ENCODE data around the gene AHSG. TPM values are rescaled to one million over a fixed set of nuclear protein-coding genes. Genes with fewer than 3 reads are reported as not detected.
A peak's percentile ranks its signal among the peaks of the same experiment; 100 is the strongest.

The AHSG gene
- total and polyA plus RNA-seq, 12 donors = 0.22 to 1.4 (median 0.77) TPM; not detected in 8

- no peaks in the 10 kb centered on the region for H3K9me3 ChIP-seq (replicated peaks in 1 of 3)
- intact Hi-C loops (cut with DNase I) = loop anchor here (5.0 to 10.0 kb wide), 3 partner anchors 202 to 630 kb away; no protein-coding TSS in a partner anchor
- peak; percentile 65 to 92 (median 79) for DNase-seq
- no peak for TF ChIP-seq POLR2A (IDR thresholded peaks at IDR 0.05)
- TF ChIP-seq, protein P1, sequence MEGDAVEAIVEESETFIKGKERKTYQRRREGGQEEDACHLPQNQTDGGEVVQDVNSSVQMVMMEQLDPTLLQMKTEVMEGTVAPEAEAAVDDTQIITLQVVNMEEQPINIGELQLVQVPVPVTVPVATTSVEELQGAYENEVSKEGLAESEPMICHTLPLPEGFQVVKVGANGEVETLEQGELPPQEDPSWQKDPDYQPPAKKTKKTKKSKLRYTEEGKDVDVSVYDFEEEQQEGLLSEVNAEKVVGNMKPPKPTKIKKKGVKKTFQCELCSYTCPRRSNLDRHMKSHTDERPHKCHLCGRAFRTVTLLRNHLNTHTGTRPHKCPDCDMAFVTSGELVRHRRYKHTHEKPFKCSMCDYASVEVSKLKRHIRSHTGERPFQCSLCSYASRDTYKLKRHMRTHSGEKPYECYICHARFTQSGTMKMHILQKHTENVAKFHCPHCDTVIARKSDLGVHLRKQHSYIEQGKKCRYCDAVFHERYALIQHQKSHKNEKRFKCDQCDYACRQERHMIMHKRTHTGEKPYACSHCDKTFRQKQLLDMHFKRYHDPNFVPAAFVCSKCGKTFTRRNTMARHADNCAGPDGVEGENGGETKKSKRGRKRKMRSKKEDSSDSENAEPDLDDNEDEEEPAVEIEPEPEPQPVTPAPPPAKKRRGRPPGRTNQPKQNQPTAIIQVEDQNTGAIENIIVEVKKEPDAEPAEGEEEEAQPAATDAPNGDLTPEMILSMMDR (IDR thresholded peaks at IDR 0.05) = peak; percentile 90 to 98 (median 92)
- H3K27ac ChIP-seq = no peak overlapping the region
- H3K4me1 ChIP-seq (replicated peaks in 1 of 2) = no peaks in the 10 kb centered on the region
- no peaks in the 10 kb centered on the region for H3K27me3 ChIP-seq
- WGBS, 4 donors = 26 to 31% (median 30%) methylated on average over 16 of the region's 16 CpGs
- no peak overlapping the region for H3K4me3 ChIP-seq
- H3K36me3 ChIP-seq (replicated peaks in 1 of 2) = no peaks in the 10 kb centered on the region
These were observed 2.0 kb downstream of the AHSG start for GRCh38 chr3:186614597-186615483.

DNA sequence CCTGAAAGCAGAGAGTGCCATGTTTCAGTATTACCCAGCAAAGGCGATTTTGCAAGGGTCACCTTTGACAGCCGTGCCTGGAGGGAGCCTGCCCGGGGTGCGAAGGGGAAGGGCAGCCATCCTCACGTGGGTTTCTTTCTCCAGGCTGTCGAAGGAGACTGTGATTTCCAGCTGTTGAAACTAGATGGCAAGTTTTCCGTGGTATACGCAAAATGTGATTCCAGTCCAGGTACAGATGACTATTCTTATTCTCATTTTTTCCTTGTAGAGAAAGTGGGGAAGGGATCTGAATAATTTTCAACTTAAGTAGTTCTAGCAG, 3.4 kb downstream of the AHSG start:
- Histone ChIP-seq H3K27me3 (no peaks in the 10 kb centered on the region), H3K36me3 (replicated peaks in 1 of 2) (no peaks in the 10 kb centered on the region), H3K27ac (no peak overlapping the region), H3K4me3 (no peak overlapping the region), H3K9me3 (replicated peaks in 1 of 3) (no peaks in the 10 kb centered on the region), H3K4me1 (replicated peaks in 1 of 2) (no peaks in the 10 kb centered on the region)
- DNase-seq = no peak
- intact Hi-C loops (cut with DNase I) = loop anchor here (5.0 to 10.0 kb wide), 3 partner anchors 201 to 631 kb away; no protein-coding TSS in a partner anchor
- 69 to 82% (median 79%) methylated on average over 8 of the region's 8 CpGs for WGBS, 4 donors
- TF ChIP-seq, protein P1 (IDR thresholded peaks at IDR 0.05) = no peak
- TF ChIP-seq POLR2A (IDR thresholded peaks at IDR 0.05) = no peak

DNA sequence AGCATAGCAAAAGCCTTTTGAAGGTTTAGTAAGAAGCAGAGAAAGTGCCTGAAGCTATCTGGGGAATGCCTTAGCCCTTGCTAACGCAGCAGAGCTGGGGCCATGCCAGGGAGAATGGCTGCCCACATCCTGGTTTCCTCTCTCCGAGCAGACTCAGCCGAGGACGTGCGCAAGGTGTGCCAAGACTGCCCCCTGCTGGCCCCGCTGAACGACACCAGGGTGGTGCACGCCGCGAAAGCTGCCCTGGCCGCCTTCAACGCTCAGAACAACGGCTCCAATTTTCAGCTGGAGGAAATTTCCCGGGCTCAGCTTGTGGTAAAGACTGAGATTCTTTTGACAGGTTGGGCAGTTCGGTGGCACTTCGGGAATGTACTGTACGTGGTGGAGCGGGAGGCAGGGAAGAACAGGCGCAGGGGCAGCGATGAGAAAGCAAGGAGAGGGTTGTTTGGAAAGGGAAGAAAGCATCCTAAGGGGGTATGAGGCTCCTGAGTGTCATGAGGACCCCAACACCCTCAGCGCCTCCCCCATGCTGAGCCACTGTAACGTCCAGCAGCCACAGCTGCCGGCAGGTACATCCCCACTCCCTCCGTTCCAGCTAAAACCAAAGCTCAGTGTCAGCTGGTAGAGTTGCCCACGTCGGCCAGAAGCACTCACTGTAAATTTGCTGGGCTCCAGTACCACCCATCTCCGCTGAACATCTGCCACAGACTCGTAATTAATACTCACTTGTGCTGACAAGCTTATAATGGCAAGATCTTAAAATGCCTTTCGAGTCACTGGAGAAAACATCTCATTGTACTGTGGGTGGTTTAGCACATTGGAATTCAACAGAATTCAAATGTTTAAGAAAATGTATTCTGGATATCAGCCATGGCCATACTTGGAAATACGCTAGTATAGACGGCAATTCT, 4.4 kb downstream of the AHSG start:
- no peaks in the 10 kb centered on the region for H3K36me3 ChIP-seq (replicated peaks in 1 of 2)
- DNase-seq = peak; percentile 74 to 91 (median 88)
- no peak overlapping the region for H3K4me3 ChIP-seq
- 15 to 67% (median 19%) methylated on average over 4 to 31 of the region's 31 CpGs for WGBS, 4 donors
- H3K27ac ChIP-seq = no peak overlapping the region
- no peaks in the 10 kb centered on the region for H3K9me3 ChIP-seq (replicated peaks in 1 of 3)
- no peaks in the 10 kb centered on the region for H3K27me3 ChIP-seq
- no peaks in the 10 kb centered on the region for H3K4me1 ChIP-seq (replicated peaks in 1 of 2)
- no peak for TF ChIP-seq POLR2A (IDR thresholded peaks at IDR 0.05)
- TF ChIP-seq, protein P1 (IDR thresholded peaks at IDR 0.05) = peak; percentile 72 to 86 (median 80)
- intact Hi-C loops (cut with DNase I) = loop anchor here (5.0 to 10.0 kb wide), 3 partner anchors 200 to 632 kb away; no protein-coding TSS in a partner anchor

Data from adrenal gland (tissue), 12 donors.